GM10248 (cell line): ENCODE data around the gene HAUS5.
A peak's percentile ranks its signal among the peaks of the same experiment; 100 is the strongest.
"Not testable (repeated sequence)": the region's sequence is repeated elsewhere in the genome, so short reads cannot be mapped to it uniquely, and the experiment has no call there.

Experiments used
- CTCF ChIA-PET: fragments of 300-600 bp; sonication (Branson Sonifier 250); formaldehyde crosslinking; extraction: SDS; loops from one replicate; lab custom pipeline; 2021; ENCODE audit warnings: antibody characterized with exemption; lab: Yijun Ruan, JAX
- POLR2A ChIA-PET: fragments of 350-650 bp; sonication (Branson Sonifier 250); formaldehyde crosslinking; extraction: SDS; loops from one replicate; lab custom pipeline; 2020; ENCODE audit warnings: antibody characterized with exemption; lab: Yijun Ruan, JAX
- DNase-seq: peaks from one replicate; pipeline ENCODE4 v3.0.0; 2012; ENCODE audit errors: extremely low spot score
- CTCF ChIP-seq: IDR thresholded peaks from 2 replicates; pipeline ENCODE4 v1.5.1; 2012; ENCODE audit warnings: mild to moderate bottlenecking, low read depth; ENCODE audit errors: extremely low read depth, missing control alignments, control extremely low read depth

The HAUS5 gene

GRCh38 chr19:35590875-35591274, 21.7 kb upstream of the HAUS5 start:
- TF ChIP-seq CTCF, result no peak
- POLR2A ChIA-PET, result no interaction called here
- no peak for DNase-seq
- CTCF ChIA-PET, result interaction anchor here (1.5 to 7.5 kb wide), 7 partner anchors 23 to 238 kb away, joined by 4 to 49 read pairs (median 6); no protein-coding TSS in a partner anchor

GRCh38 chr19:35592226-35592625, 20.3 kb upstream of the HAUS5 start:
- peak; percentile 66 for DNase-seq
- CTCF ChIA-PET, result interaction anchor here (0.7 to 7.5 kb wide), 21 partner anchors 9 to 239 kb away, joined by 3 to 49 read pairs (median 4); partner anchors contain the start of gene HAUS5
- peak; percentile 53 for TF ChIP-seq CTCF
- POLR2A ChIA-PET, result no interaction called here

GRCh38 chr19:35595026-35595425, 17.5 kb upstream of the HAUS5 start:
- DNase-seq, CTCF ChIA-PET: not testable (repeated sequence)

GRCh38 chr19:35595928-35596327, 16.6 kb upstream of the HAUS5 start:
- ChIA-PET POLR2A (no interaction called here), CTCF (interaction anchor here (2.7 kb wide), 1 partner anchor 11 kb away, joined by 14 read pairs; no protein-coding TSS in a partner anchor)
- no peak for DNase-seq
- TF ChIP-seq CTCF, result no peak

More at GRCh38 chr19:35595026-35595425, 17.5 kb upstream of the HAUS5 start:
- POLR2A ChIA-PET, result not testable (repeated sequence)

- CTCF ChIA-PET, result interaction anchor here (1.0 to 3.3 kb wide), 3 partner anchors 11 to 86 kb away, joined by 4 to 14 read pairs (median 10); no protein-coding TSS in a partner anchor
- POLR2A ChIA-PET, result interaction anchor here (1.2 kb wide), 1 partner anchor 47 kb away, joined by 3 read pairs; no protein-coding TSS in a partner anchor
- no peak for TF ChIP-seq CTCF
- DNase-seq, result peak; percentile 75
Observed at GRCh38 chr19:35596366-35596999, 16.1 kb upstream of the HAUS5 start.

- ChIA-PET CTCF (interaction anchor here (1.9 to 2.4 kb wide), 2 partner anchors 10 to 92 kb away, joined by 7 to 14 read pairs; no protein-coding TSS in a partner anchor), POLR2A (no interaction called here)
- no peak for TF ChIP-seq CTCF
- no peak for DNase-seq
Observed at GRCh38 chr19:35601971-35602370, 10.6 kb upstream of the HAUS5 start.

GRCh38 chr19:35604436-35604835, 8.1 kb upstream of the HAUS5 start:
- CTCF ChIA-PET, result interaction anchor here (0.9 to 4.6 kb wide), 4 partner anchors 12 to 94 kb away, joined by 3 to 24 read pairs (median 4); no protein-coding TSS in a partner anchor
- POLR2A ChIA-PET, result not testable (repeated sequence)

GRCh38 chr19:35607170-35607569, 5.4 kb upstream of the HAUS5 start:
- POLR2A ChIA-PET, DNase-seq: not testable (repeated sequence)
- CTCF ChIA-PET, result interaction anchor here (1.2 to 4.6 kb wide), 4 partner anchors 10 to 97 kb away, joined by 4 to 24 read pairs (median 18); no protein-coding TSS in a partner anchor

More at GRCh38 chr19:35604436-35604835, 8.1 kb upstream of the HAUS5 start:
- not testable (repeated sequence) for DNase-seq
